ENCODE data around the gene SLC6A17. TPM values are rescaled to one million over a fixed set of nuclear protein-coding genes. Genes with fewer than 3 reads are reported as not detected.

The SLC6A17 gene
- total RNA-seq (2014; rRNA removed; shearing (Covaris generic)): not detected in 2 replicates

GRCh38 chr1:110150330-110151174 lies at the start of gene SLC6A17:
Gene SLC6A17 (plus strand): TSS chr1:110150494. CDS start chr1:110166930, 16,436 bp downstream.
- Histone ChIP-seq H3K36me3 (no peaks in the 10 kb centered on the region), H3K4me1 (no peaks in the 10 kb centered on the region), H3K4me3 (no peak within 1 kb of the TSS), H3K9me3 (replicated peaks) (no peaks in the 10 kb centered on the region), H3K27me3 (no peaks in the 10 kb centered on the region), H3K27ac (no peak within 1 kb of the TSS)
- no peak for DNase-seq

DNA sequence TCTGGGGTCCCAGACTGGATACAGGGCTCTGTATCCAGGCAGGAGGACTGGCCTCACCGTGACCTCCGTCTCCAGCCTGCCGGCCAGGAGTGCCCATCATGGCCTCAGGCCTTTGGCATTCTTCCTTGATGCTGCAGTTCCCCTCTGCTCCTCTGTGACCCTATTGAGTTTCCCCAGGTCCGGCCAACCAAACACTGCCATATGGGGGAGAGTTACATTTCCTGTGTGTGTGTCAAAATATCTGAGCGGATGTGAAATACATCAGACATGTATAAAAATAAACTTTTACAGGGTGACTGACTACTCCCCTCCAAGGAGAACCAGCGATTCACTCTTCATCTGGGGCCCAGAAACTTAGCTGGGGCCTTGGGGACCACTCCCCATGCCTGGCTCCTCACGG lies 48.2 kb upstream of the SLC6A17 start:
- no peak overlapping the region for H3K4me3 ChIP-seq
- no peaks in the 10 kb centered on the region for H3K4me1 ChIP-seq
- DNase-seq: no peak
- no peak overlapping the region for H3K27ac ChIP-seq
- no peaks in the 10 kb centered on the region for H3K9me3 ChIP-seq (replicated peaks)
- H3K36me3 ChIP-seq: no peaks in the 10 kb centered on the region
- peaks cover 3% of the 10 kb centered on the region; the same call in 1 of the 2 replicates for H3K27me3 ChIP-seq

DNA sequence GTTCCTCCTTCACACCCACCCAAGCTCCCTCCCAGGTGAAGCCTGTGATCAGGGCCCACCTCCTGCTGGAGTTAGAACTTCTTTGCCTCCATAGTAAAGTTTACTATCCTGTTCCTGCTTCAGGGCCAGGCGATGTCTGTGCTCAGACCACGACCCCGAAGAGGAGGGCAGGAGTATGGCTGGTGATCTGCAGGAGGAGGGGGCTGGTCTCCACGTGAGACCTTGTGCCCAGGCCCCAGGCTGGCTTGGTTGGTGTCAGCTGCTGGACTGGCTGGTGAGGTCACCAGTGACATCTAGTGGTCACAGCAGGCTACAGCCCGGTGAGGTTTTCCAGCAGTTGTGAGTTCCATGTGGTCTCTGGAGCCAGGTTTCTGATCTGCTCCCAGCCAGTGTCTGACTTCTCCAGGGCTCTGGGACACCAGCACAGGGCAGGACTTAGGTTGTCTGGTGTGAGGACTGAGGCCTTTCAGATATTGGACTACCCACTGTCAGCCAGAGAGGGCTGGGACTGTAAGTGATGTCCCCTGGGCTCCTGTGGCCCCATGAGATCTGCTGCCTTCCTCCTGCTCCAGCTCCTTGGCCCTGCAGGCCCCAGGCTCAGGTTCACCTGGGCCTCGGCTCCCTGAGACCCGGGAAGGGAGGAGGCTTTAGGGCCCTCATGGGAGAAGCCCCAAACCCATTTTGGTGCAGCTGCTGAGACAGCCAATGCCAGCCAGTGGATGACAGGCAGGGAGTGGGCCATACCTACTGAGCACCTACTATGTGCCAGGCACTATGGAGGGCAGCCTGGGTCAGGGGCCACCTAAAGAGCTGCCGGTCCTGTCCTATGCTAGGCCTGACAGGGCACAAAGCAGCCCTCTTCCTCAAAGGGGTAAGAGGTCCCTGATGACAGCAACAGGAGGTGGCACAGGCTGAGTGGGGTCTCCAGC lies 44.0 kb upstream of the SLC6A17 start:
- Histone ChIP-seq H3K27ac (no peak overlapping the region), H3K4me1 (no peaks in the 10 kb centered on the region), H3K4me3 (no peak overlapping the region)

DNA sequence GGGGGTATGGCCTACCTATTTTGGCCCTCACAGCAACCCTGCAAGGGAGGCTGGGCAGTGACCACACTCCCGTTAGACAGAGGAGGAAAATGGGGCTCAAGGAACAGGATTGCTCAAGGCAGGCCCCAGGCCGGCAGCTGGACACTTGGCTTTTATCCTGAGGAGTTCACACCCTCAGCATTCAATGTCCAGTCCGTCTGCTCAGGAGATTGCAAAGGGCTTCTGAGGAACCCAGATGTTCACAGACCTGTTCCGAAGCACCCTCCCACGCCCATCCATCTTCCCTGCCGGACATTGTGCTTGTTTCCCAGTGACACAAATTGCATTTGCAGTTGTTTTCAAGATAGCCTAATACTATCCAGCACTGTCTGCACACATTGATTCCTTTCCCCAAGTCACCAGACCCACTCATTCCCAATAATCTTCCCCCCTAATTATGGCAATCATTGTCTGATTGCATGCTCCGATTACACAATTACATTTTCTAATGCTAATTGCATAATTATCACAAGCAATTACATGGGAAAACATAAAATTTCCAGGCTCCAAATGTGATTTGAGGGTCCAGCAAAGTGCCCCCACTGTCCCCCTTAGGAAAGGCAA lies 42.3 kb upstream of the SLC6A17 start:
- Histone ChIP-seq H3K4me1 (no peaks in the 10 kb centered on the region), H3K36me3 (no peaks in the 10 kb centered on the region), H3K27me3 (peaks cover 10% of the 10 kb centered on the region; the same call in 1 of the 2 replicates), H3K9me3 (replicated peaks) (no peaks in the 10 kb centered on the region), H3K27ac (no peak overlapping the region), H3K4me3 (no peak overlapping the region)
- no peak for DNase-seq

More for the DNA sequence above, 44.0 kb upstream of the SLC6A17 start:
- Histone ChIP-seq H3K36me3 (no peaks in the 10 kb centered on the region), H3K9me3 (replicated peaks) (no peaks in the 10 kb centered on the region), H3K27me3 (0 out of 2 replicates have a peak, but pooled peaks cover 10% of the 10 kb centered on the region)
- peak; percentile 62 to 80 for DNase-seq

DNA sequence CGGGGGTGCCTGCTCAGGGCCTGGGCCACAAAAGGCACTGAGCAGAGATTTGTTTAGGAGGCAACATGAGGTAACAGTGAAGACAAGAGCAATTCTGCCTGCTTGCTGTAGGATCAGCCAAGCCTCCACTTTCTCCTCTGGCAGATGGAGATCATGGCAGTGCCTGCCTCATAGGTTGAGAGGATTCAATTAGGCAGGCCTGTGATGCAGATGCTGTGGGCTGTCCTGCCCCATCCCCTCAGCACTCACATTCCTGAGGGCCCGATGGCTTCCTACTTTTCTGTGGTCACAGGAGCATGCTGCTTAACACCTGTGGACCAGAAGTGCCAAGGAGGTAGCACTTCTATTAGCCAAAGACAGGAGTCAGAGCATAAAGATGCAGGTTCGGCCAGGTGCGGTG lies 39.2 kb upstream of the SLC6A17 start:
- Histone ChIP-seq H3K9me3 (replicated peaks) (no peaks in the 10 kb centered on the region), H3K4me3 (no peak overlapping the region), H3K27ac (no peak overlapping the region), H3K4me1 (no peaks in the 10 kb centered on the region), H3K27me3 (peaks cover 10% of the 10 kb centered on the region; the same call in 1 of the 2 replicates), H3K36me3 (no peaks in the 10 kb centered on the region)
- DNase-seq: no peak

DNA sequence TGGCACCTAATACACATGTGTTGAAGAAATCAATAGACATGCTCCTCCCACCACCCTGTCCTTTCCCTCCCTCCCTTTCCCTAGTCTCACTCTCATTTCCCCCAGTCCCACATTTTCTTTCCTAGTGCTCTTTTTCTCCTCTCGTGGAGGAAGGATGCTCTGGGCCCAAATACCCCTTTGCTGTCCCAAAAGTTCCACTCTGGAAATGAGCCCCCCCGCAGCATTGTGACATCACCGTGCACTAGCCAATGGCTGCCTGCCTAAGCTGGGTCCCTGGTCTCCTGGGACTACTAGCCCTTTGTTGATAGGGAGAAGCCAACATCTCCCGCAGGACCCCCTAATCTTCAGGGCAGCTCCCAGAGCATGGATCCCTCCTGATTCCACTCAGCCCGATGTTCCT lies 38.2 kb upstream of the SLC6A17 start, which contains the start of gene UBL4B:
TSS of gene UBL4B (plus strand) at position 301 of the 400 bp plus-strand sequence. CDS start at position 393, 92 bp downstream.
- no peak within 1 kb of the TSS for H3K4me3 ChIP-seq
- H3K27ac ChIP-seq: no peak within 1 kb of the TSS
- DNase-seq: no peak
- H3K9me3 ChIP-seq (replicated peaks): no peaks in the 10 kb centered on the region
- no peaks in the 10 kb centered on the region for H3K4me1 ChIP-seq
- peaks cover 10% of the 10 kb centered on the region; the same call in 1 of the 2 replicates for H3K27me3 ChIP-seq
- no peaks in the 10 kb centered on the region for H3K36me3 ChIP-seq

DNA sequence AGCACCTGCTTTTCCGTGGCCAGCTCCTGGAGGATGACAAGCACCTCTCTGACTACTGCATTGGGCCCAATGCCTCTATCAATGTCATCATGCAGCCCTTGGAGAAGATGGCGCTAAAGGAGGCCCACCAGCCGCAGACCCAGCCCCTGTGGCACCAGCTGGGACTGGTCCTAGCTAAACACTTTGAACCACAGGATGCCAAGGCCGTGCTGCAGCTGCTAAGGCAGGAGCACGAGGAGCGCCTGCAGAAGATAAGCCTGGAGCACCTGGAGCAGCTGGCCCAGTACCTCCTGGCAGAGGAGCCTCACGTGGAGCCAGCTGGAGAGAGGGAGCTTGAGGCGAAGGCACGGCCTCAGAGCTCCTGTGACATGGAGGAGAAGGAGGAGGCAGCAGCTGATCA lies 37.6 kb upstream of the SLC6A17 start:
- Histone ChIP-seq H3K9me3 (replicated peaks) (no peaks in the 10 kb centered on the region), H3K27ac (no peak overlapping the region), H3K27me3 (peaks cover 12% of the 10 kb centered on the region; the same call in 1 of the 2 replicates), H3K4me3 (no peak overlapping the region), H3K4me1 (no peaks in the 10 kb centered on the region), H3K36me3 (no peaks in the 10 kb centered on the region)
- no peak for DNase-seq

DNA sequence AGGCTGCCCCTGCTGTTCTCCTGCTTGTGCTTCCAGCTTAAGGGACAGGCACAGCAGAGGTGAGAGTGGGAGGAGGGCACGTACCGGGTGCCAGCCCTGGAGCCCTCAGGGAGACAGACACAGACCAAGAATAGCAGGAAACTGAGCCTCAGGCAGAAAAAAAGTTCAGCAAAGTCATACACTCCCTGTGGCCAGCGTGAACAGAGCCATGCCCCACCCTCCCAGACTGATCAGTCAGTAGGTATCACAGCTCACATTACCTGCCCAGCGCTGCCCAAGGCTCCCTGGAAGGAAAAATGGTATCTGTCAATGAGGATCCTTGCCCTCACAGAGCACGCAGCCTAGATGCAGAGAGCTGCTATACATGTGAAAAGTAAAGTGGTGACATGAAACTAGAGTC lies 36.7 kb upstream of the SLC6A17 start:
- Histone ChIP-seq H3K27me3 (peaks cover 13% of the 10 kb centered on the region; the same call in 1 of the 2 replicates), H3K9me3 (replicated peaks) (no peaks in the 10 kb centered on the region), H3K27ac (no peak overlapping the region)

GRCh38 chr1:110114173-110114572 lies 36.1 kb upstream of the SLC6A17 start:
- Histone ChIP-seq H3K36me3 (no peaks in the 10 kb centered on the region), H3K27me3 (peaks cover 6% of the 10 kb centered on the region; the same call in 1 of the 2 replicates), H3K4me1 (no peaks in the 10 kb centered on the region), H3K27ac (no peak overlapping the region), H3K9me3 (replicated peaks) (no peaks in the 10 kb centered on the region), H3K4me3 (no peak overlapping the region)
- DNase-seq: no peak

More for the DNA sequence above, 36.7 kb upstream of the SLC6A17 start:
- DNase-seq: no peak
- H3K36me3 ChIP-seq: no peaks in the 10 kb centered on the region
- H3K4me1 ChIP-seq: no peaks in the 10 kb centered on the region
- H3K4me3 ChIP-seq: no peak overlapping the region

DNA sequence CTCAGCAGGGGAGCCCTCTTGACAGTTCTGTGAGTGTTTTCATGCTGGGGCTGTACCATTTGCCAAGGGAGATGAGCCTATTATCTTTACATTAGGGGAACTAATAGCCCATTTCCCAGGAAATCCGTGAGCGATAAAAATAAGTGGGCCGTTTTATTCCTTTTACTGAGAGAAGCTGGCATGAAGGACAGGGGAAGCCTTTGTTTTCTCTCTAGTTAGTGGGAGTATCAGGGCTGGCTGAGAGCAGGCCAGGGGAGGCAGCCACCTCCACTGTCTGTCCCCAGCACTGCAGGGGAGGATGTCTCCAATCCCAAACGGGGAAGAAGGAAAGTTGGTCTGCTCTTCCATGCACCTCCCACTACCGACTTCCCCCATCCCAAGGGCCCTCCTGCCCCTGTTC lies 35.5 kb upstream of the SLC6A17 start:
- peaks cover 6% of the 10 kb centered on the region; the same call in 1 of the 2 replicates for H3K27me3 ChIP-seq
- H3K4me3 ChIP-seq: no peak overlapping the region
- DNase-seq: no peak

DNA sequence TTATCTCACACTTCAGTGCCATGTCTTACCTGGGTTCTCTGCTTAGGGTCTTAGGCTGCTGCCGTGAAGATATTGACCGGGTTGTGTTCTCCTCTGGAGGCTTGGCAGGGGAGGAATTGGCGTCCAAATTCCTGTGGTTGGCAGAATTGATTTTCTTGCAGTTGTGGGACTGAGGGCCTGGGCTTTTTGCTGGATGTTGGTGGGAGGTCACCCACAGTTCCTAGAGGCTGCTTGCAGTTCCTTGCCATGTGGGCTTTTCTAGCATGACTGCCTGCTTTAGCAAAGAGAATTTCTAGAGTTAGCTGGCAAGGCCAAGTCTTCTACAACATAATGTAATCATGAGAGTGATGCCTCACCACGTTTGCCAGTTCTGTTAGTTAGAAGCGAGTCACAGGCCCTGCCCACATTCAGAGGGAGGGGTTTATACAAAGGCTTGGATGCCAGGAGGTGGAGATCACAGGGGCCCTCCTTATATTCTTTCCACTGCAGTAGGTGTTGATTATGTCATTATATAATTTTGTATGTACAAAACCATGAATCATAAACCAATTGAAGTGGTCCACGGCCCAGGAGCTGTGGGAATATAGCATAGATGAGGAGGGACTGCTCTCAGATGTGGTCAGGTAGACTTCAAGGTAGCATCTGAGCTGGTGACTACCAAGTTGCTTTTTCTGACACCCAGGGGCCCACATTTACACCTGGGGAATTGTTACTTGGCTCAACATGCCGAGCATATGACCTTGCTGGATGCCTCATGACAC lies 31.5 kb upstream of the SLC6A17 start:
- no peak for DNase-seq
- H3K27me3 ChIP-seq: 0 out of 2 replicates have a peak, but pooled peaks cover 3% of the 10 kb centered on the region
- no peaks in the 10 kb centered on the region for H3K9me3 ChIP-seq (replicated peaks)
- H3K36me3 ChIP-seq: no peaks in the 10 kb centered on the region
- no peak overlapping the region for H3K4me3 ChIP-seq
- no peaks in the 10 kb centered on the region for H3K4me1 ChIP-seq
- H3K27ac ChIP-seq: no peak overlapping the region

More for the DNA sequence above, 35.5 kb upstream of the SLC6A17 start:
- H3K27ac ChIP-seq: no peak overlapping the region
- no peaks in the 10 kb centered on the region for H3K4me1 ChIP-seq
- no peaks in the 10 kb centered on the region for H3K9me3 ChIP-seq (replicated peaks)
- no peaks in the 10 kb centered on the region for H3K36me3 ChIP-seq

DNA sequence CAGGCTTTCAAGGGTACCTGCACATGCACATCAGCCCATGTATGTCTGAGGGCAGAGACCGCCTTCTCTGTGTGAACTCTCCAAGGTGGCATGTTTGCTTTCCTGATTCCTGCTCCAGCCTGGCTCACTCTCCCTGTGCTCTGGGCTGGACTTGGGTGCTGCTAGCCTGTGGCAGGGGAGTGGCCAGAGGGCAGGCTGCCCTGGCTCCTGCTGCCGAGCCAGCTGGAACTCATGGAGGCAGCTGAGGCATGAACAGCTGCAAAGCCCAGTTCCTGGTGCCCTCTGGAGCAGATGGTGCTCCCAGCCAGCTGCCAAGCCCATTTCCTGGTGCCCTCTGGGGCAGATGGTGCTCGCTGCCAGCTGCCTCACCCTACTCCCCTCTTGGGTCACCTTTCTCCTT lies 30.5 kb upstream of the SLC6A17 start:
- Histone ChIP-seq H3K4me1 (no peaks in the 10 kb centered on the region), H3K36me3 (no peaks in the 10 kb centered on the region), H3K4me3 (no peak overlapping the region), H3K9me3 (replicated peaks) (no peaks in the 10 kb centered on the region), H3K27ac (no peak overlapping the region), H3K27me3 (0 out of 2 replicates have a peak, but pooled peaks cover 3% of the 10 kb centered on the region)
- no peak for DNase-seq

DNA sequence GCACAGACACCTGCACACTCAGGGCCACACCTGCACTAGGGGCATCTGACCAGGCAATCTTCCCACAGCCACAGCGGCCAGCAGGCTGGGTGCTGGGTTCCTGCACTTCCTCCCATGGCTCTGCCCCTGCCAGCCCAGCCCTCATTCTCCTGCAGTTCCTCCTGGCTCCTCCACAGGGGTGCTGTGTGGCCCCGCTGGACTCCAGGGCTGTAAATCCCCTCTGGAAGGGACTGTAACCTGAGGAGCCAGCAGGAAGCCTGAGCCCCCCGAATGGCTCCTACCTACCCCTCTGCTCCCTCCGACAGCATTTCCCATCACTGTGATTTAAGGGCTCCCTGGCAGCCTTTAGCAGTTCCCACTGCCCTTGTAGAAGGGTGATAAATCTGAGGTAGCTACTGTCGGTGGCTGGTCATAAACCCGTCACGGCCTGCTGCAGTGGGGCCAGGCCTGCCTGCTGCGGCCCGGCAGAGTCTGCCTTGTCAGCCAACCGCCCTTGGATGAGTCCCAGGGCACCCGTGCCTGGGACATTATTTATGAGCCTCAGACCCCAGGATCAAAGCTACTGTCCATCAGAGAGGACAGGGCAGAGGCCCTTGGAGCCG lies 29.2 kb upstream of the SLC6A17 start:
- Histone ChIP-seq H3K27me3 (0 out of 2 replicates have a peak, but pooled peaks cover 3% of the 10 kb centered on the region), H3K36me3 (no peaks in the 10 kb centered on the region), H3K4me3 (no peak overlapping the region), H3K27ac (no peak overlapping the region), H3K4me1 (no peaks in the 10 kb centered on the region), H3K9me3 (replicated peaks) (no peaks in the 10 kb centered on the region)
- DNase-seq: no peak

Measured in SJCRH30 (cell line).